HL-60/S4 treated with phorbol 12-myristate 13-acetate at 8.2 ng/mL for 4 days and 3 days (cell line): ENCODE results near the gene OR12D1.

Source experiments
- in situ Hi-C: fragments of 300-500 bp; cut with MboI; formaldehyde crosslinking; loops from 2 replicates; pipeline ENCODE4 v1.15.0; 2022; ENCODE audit warnings: low sequenced_read_pairs

Gene OR12D1

DNA sequence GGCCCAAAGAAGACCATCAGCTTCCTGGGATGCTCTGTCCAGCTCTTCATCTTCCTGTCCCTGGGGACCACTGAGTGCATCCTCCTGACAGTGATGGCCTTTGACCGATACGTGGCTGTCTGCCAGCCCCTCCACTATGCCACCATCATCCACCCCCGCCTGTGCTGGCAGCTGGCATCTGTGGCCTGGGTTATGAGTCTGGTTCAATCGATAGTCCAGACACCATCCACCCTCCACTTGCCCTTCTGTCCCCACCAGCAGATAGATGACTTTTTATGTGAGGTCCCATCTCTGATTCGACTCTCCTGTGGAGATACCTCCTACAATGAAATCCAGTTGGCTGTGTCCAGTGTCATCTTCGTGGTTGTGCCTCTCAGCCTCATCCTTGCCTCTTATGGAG is 47.3 kb downstream of the OR12D1 start:
- in situ Hi-C loops = no loop called here

GRCh38 chr6:29465279-29465678 is 50.6 kb downstream of the OR12D1 start:
- in situ Hi-C loops = no loop called here

- in situ Hi-C loops = no loop called here
Measured at GRCh38 chr6:29465801-29466200, 51.1 kb downstream of the OR12D1 start.

DNA sequence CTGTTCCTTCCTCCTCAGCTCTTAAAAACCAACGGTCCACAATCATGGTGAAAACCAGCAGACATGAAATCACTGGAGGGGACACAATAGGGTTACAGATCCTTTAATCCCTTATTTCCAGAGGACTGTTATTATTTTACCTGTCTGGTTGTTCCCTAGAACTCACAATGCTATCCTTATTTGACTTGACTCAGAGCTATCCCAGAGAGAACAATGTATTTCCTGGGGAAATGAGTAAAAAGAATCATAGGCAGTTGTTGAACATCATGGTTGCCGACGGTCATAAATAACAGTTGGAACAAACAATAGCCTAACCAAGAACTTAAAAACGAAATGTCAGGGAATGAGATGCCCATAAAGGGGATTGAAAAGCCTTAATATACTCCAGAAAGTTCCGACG is 51.5 kb downstream of the OR12D1 start:
- in situ Hi-C loops = no loop called here
